Measurements from ENCODE around the gene NAALADL2.

Gene NAALADL2

GRCh38 chr3:175646865-175647264 lies 787.7 kb downstream of the NAALADL2 start:
- H3K4me3 ChIP-seq (ENCODE audit: low read depth, low read length, poor library complexity, severe bottlenecking) = no peak overlapping the region
- H2AFZ ChIP-seq (ENCODE audit: low read length) = no peak overlapping the region
- no peak overlapping the region for H3K4me2 ChIP-seq (ENCODE audit: low read length)
- H3K4me1 ChIP-seq (ENCODE audit: insufficient read depth, low read length, severe bottlenecking) = no peaks in the 10 kb centered on the region
- H3K27ac ChIP-seq (ENCODE audit: low read depth, low read length, poor library complexity, severe bottlenecking) = no peak overlapping the region
- H3K36me3 ChIP-seq (ENCODE audit: insufficient read depth, low read length) = no peaks in the 10 kb centered on the region
- no peaks in the 10 kb centered on the region for H3F3A ChIP-seq (ENCODE audit: insufficient read depth, low read length)
- no peaks in the 10 kb centered on the region for H4K20me1 ChIP-seq (ENCODE audit: insufficient read depth, low read length)
- no peak overlapping the region for H3K9ac ChIP-seq (ENCODE audit: low read length)
- TF ChIP-seq CTCF (IDR thresholded peaks at IDR 0.05; ENCODE audit: low read length) (no peak), EZH2 (IDR thresholded peaks at IDR 0.05; ENCODE audit: borderline replicate concordance, low read length) (no peak)
- no peaks in the 10 kb centered on the region for H3K9me2 ChIP-seq (ENCODE audit: low read depth, low read length)
- H3K79me2 ChIP-seq (ENCODE audit: insufficient read depth, low read length) = no peaks in the 10 kb centered on the region
- H3K27me3 ChIP-seq (ENCODE audit: insufficient read depth, low read length) = no peaks in the 10 kb centered on the region
- no peaks in the 10 kb centered on the region for H3K9me3 ChIP-seq (ENCODE audit: low read length)

GRCh38 chr3:175648899-175649298 lies 789.8 kb downstream of the NAALADL2 start:
- Histone ChIP-seq H3K9me2 (ENCODE audit: low read depth, low read length) (no peaks in the 10 kb centered on the region), H3K9me3 (ENCODE audit: low read length) (no peaks in the 10 kb centered on the region), H3K27ac (ENCODE audit: low read depth, low read length, poor library complexity, severe bottlenecking) (no peak overlapping the region), H3K36me3 (ENCODE audit: insufficient read depth, low read length) (no peaks in the 10 kb centered on the region), H3K9ac (ENCODE audit: low read length) (no peak overlapping the region), H4K20me1 (ENCODE audit: insufficient read depth, low read length) (no peaks in the 10 kb centered on the region), H3K4me2 (ENCODE audit: low read length) (no peak overlapping the region), H3K4me3 (ENCODE audit: low read depth, low read length, poor library complexity, severe bottlenecking) (no peak overlapping the region), H3K27me3 (ENCODE audit: insufficient read depth, low read length) (no peaks in the 10 kb centered on the region), H3K79me2 (ENCODE audit: insufficient read depth, low read length) (no peaks in the 10 kb centered on the region), H3K4me1 (ENCODE audit: insufficient read depth, low read length, severe bottlenecking) (no peaks in the 10 kb centered on the region), H3F3A (ENCODE audit: insufficient read depth, low read length) (no peaks in the 10 kb centered on the region), H2AFZ (ENCODE audit: low read length) (no peak overlapping the region)
- no peak for TF ChIP-seq EZH2 (IDR thresholded peaks at IDR 0.05; ENCODE audit: borderline replicate concordance, low read length)

GRCh38 chr3:175651716-175652115 lies 792.6 kb downstream of the NAALADL2 start:
- H3K9ac ChIP-seq (ENCODE audit: low read length) = no peak overlapping the region
- no peaks in the 10 kb centered on the region for H3F3A ChIP-seq (ENCODE audit: insufficient read depth, low read length)
- H3K4me2 ChIP-seq (ENCODE audit: low read length) = no peak overlapping the region
- no peaks in the 10 kb centered on the region for H4K20me1 ChIP-seq (ENCODE audit: insufficient read depth, low read length)
- H3K9me2 ChIP-seq (ENCODE audit: low read depth, low read length) = no peaks in the 10 kb centered on the region
- no peaks in the 10 kb centered on the region for H3K79me2 ChIP-seq (ENCODE audit: insufficient read depth, low read length)
- TF ChIP-seq EZH2 (IDR thresholded peaks at IDR 0.05; ENCODE audit: borderline replicate concordance, low read length) (no peak), CTCF (IDR thresholded peaks at IDR 0.05; ENCODE audit: low read length) (no peak)
- H3K36me3 ChIP-seq (ENCODE audit: insufficient read depth, low read length) = no peaks in the 10 kb centered on the region
- no peaks in the 10 kb centered on the region for H3K9me3 ChIP-seq (ENCODE audit: low read length)
- no peaks in the 10 kb centered on the region for H3K27me3 ChIP-seq (ENCODE audit: insufficient read depth, low read length)
- H3K4me1 ChIP-seq (ENCODE audit: insufficient read depth, low read length, severe bottlenecking) = no peaks in the 10 kb centered on the region
- no peak overlapping the region for H2AFZ ChIP-seq (ENCODE audit: low read length)
- H3K4me3 ChIP-seq (ENCODE audit: low read depth, low read length, poor library complexity, severe bottlenecking) = no peak overlapping the region
- no peak overlapping the region for H3K27ac ChIP-seq (ENCODE audit: low read depth, low read length, poor library complexity, severe bottlenecking)

- Histone ChIP-seq H3K36me3 (ENCODE audit: insufficient read depth, low read length) (no peaks in the 10 kb centered on the region), H4K20me1 (ENCODE audit: insufficient read depth, low read length) (no peaks in the 10 kb centered on the region), H3K27ac (ENCODE audit: low read depth, low read length, poor library complexity, severe bottlenecking) (no peak overlapping the region), H3K9me3 (ENCODE audit: low read length) (no peaks in the 10 kb centered on the region), H3K4me1 (ENCODE audit: insufficient read depth, low read length, severe bottlenecking) (no peaks in the 10 kb centered on the region), H3K27me3 (ENCODE audit: insufficient read depth, low read length) (no peaks in the 10 kb centered on the region), H2AFZ (ENCODE audit: low read length) (no peak overlapping the region), H3K9me2 (ENCODE audit: low read depth, low read length) (no peaks in the 10 kb centered on the region), H3F3A (ENCODE audit: insufficient read depth, low read length) (no peaks in the 10 kb centered on the region), H3K9ac (ENCODE audit: low read length) (no peak overlapping the region), H3K4me3 (ENCODE audit: low read depth, low read length, poor library complexity, severe bottlenecking) (no peak overlapping the region), H3K79me2 (ENCODE audit: insufficient read depth, low read length) (no peaks in the 10 kb centered on the region), H3K4me2 (ENCODE audit: low read length) (no peak overlapping the region)
- TF ChIP-seq EZH2 (IDR thresholded peaks at IDR 0.05; ENCODE audit: borderline replicate concordance, low read length) = no peak
These were observed 796.2 kb downstream of the NAALADL2 start for GRCh38 chr3:175655351-175655750.

Data from OCI-LY1 (cell line).